Neural progenitor cell (in vitro differentiated cells): ENCODE results near the gene SNTG2. TPM values are rescaled to one million over a fixed set of nuclear protein-coding genes. Genes with fewer than 3 reads are reported as not detected.

Experiments
- DNase-seq: peaks from one replicate; pipeline ENCODE4 v3.0.0-alpha.2; 2016; ENCODE audit warnings: low spot score
- H2AFZ ChIP-seq: fragments of 200-600 bp; sonication (generic); replicated peaks from 2 replicates; pipeline ENCODE4 v1.6.1; 2016; ENCODE audit warnings: antibody characterized with exemption
- H3F3A ChIP-seq: fragments of 200-600 bp; sonication (generic); 2 replicates; pipeline ENCODE4 v1.6.1; 2016; ENCODE audit warnings: antibody characterized with exemption, low read depth
- H3K27ac ChIP-seq: fragments of 200-600 bp; sonication (generic); 2 replicates; pipeline ENCODE4 v1.5.1; 2016; ENCODE audit warnings: mild to moderate bottlenecking
- H3K27me3 ChIP-seq: fragments of 200-600 bp; sonication (generic); 2 replicates; pipeline ENCODE4 v1.6.1; 2016; ENCODE audit warnings: mild to moderate bottlenecking, moderate library complexity
- H3K36me3 ChIP-seq: fragments of 200-600 bp; sonication (generic); 2 replicates; pipeline ENCODE4 v1.5.1; 2016
- H3K4me1 ChIP-seq: fragments of 200-600 bp; sonication (generic); 2 replicates; pipeline ENCODE4 v1.6.1; 2016; ENCODE audit warnings: mixed run types
- H3K4me2 ChIP-seq: fragments of 200-600 bp; sonication (generic); 2 replicates; pipeline ENCODE4 v1.6.1; 2016
- H3K4me3 ChIP-seq: fragments of 200-600 bp; sonication (generic); 2 replicates; pipeline ENCODE4 v1.5.1; 2016
- H3K79me2 ChIP-seq: fragments of 200-600 bp; sonication (generic); 2 replicates; pipeline ENCODE4 v1.6.1; 2016; ENCODE audit warnings: low read depth
- H3K9ac ChIP-seq: fragments of 200-600 bp; sonication (generic); 2 replicates; pipeline ENCODE4 v1.6.1; 2016
- H3K9me3 ChIP-seq: fragments of 200-600 bp; sonication (generic); 2 replicates; pipeline ENCODE4 v1.5.1; 2016; ENCODE audit warnings: low read depth
- H4K20me1 ChIP-seq: fragments of 200-600 bp; sonication (generic); 2 replicates; pipeline ENCODE4 v1.6.1; 2016; ENCODE audit warnings: low read depth
- H3K27ac Mint-ChIP-seq: 3 replicates; pipeline ENCODE4 v1.8.0; 2021; ENCODE audit warnings: mixed read lengths
- H3K27me3 Mint-ChIP-seq: 2 replicates; pipeline ENCODE4 v1.8.0; 2022; ENCODE audit warnings: low read depth, mild to moderate bottlenecking, inconsistent platforms, moderate library complexity, mixed read lengths; ENCODE audit not compliant: insufficient read depth
- H3K36me3 Mint-ChIP-seq: 3 replicates; pipeline ENCODE4 v1.8.0; 2021; ENCODE audit warnings: mixed read lengths
- H3K4me1 Mint-ChIP-seq: 3 replicates; pipeline ENCODE4 v1.8.0; 2021; ENCODE audit warnings: mixed read lengths
- H3K4me3 Mint-ChIP-seq: 3 replicates; pipeline ENCODE4 v1.8.0; 2021; ENCODE audit warnings: mild to moderate bottlenecking, moderate library complexity, mixed read lengths
- H3K9me3 Mint-ChIP-seq: 3 replicates; pipeline ENCODE4 v1.8.0; 2020; ENCODE audit warnings: mixed read lengths
- EZH2 ChIP-seq: fragments of 200-600 bp; sonication (generic); IDR thresholded peaks from 2 replicates; pipeline ENCODE4 v1.6.1; 2017; ENCODE audit warnings: antibody characterized with exemption, mild to moderate bottlenecking, moderate library complexity
- EZH2phosphoT487 ChIP-seq: fragments of 200-600 bp; sonication (generic); IDR thresholded peaks from 2 replicates; pipeline ENCODE4 v1.6.1; 2017; ENCODE audit warnings: antibody characterized with exemption
- total RNA-seq: library from RNA; depleted of rRNA; stranded (reverse); fragments of >200 nt; gene quantifications from 2 replicates; pipeline ENCODE4 v1.2.3, GENCODE V29; 2015; ENCODE audit warnings: low replicate concordance
- TF ChIP-seq, protein P1 (sequence below): fragments of 200-600 bp; sonication (generic); IDR thresholded peaks from 2 replicates; pipeline ENCODE4 v1.5.1; 2017; ENCODE audit warnings: antibody characterized with exemption, mild to moderate bottlenecking

Gene SNTG2
- total RNA-seq, 1 donor from 2014 or later, result 1.1 TPM

DNA sequence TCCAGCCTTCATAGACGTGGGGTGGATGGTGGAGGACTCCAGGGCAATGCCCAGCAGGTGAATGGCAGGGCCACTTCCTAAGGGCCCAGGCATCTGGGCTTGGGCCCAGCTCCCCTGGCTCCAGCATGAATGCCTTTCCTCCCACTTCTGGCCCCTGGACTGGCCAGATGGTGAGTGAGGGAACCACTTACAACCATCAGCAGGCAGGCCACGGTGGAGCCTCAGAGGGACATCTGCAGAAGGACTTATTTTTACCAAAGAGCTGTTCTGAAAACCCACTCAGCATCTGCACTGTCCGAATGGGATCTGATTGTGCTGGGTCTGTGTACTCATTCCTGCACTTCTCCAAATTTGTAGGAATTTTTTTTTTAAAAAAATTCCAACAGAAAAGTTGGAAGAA is 69.6 kb downstream of the SNTG2 start:
- no peaks in the 10 kb centered on the region for H3K4me1 ChIP-seq
- H4K20me1 ChIP-seq, result no peaks in the 10 kb centered on the region
- Mint-ChIP-seq H3K27ac (no peak overlapping the region), H3K36me3 (no peaks in the 10 kb centered on the region), H3K4me3 (no peak overlapping the region), H3K4me1 (peaks cover 7% of the 10 kb centered on the region), H3K9me3 (peaks cover 6% of the 10 kb centered on the region), H3K27me3 (peaks cover 10% of the 10 kb centered on the region)
- H3K9me3 ChIP-seq, result no peaks in the 10 kb centered on the region
- H3K9ac ChIP-seq, result no peak overlapping the region
- no peak for DNase-seq
- H3K4me2 ChIP-seq, result no peak overlapping the region
- no peak overlapping the region for H3K27ac ChIP-seq
- H2AFZ ChIP-seq, result no peak overlapping the region
- no peaks in the 10 kb centered on the region for H3K27me3 ChIP-seq
- no peak for TF ChIP-seq EZH2phosphoT487
- TF ChIP-seq EZH2, result no peak
- TF ChIP-seq, protein P1, sequence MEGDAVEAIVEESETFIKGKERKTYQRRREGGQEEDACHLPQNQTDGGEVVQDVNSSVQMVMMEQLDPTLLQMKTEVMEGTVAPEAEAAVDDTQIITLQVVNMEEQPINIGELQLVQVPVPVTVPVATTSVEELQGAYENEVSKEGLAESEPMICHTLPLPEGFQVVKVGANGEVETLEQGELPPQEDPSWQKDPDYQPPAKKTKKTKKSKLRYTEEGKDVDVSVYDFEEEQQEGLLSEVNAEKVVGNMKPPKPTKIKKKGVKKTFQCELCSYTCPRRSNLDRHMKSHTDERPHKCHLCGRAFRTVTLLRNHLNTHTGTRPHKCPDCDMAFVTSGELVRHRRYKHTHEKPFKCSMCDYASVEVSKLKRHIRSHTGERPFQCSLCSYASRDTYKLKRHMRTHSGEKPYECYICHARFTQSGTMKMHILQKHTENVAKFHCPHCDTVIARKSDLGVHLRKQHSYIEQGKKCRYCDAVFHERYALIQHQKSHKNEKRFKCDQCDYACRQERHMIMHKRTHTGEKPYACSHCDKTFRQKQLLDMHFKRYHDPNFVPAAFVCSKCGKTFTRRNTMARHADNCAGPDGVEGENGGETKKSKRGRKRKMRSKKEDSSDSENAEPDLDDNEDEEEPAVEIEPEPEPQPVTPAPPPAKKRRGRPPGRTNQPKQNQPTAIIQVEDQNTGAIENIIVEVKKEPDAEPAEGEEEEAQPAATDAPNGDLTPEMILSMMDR, result no peak
- H3K4me3 ChIP-seq, result no peak overlapping the region
- H3F3A ChIP-seq, result no peaks in the 10 kb centered on the region
- H3K79me2 ChIP-seq, result no peaks in the 10 kb centered on the region
- H3K36me3 ChIP-seq, result no peaks in the 10 kb centered on the region

DNA sequence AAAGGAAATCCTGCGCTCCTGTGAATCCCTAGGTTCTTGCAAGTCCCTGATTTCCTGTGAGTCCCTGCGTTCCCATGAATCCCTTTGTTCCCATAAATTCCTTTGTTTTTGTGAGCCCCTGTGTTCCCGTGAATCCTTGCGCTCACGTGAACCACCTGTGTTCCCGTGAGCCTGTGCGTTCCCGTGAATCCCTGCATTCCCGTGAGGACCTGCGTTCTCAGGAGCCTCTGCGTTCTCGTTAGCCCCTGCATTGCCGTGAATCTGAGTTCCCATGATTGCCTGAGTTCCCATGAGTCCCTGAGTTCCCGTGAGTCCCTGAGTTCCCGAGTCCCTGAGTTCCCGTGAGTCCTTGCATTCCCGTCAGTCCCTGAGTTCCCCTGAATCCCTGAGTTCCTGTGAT is 71.5 kb downstream of the SNTG2 start:
- H3K4me1 Mint-ChIP-seq, result peaks cover 5% of the 10 kb centered on the region
- Histone ChIP-seq H2AFZ (no peak overlapping the region), H3K4me1 (no peaks in the 10 kb centered on the region), H3K27me3 (no peaks in the 10 kb centered on the region), H3K9ac (no peak overlapping the region), H3K9me3 (no peaks in the 10 kb centered on the region), H3K36me3 (no peaks in the 10 kb centered on the region), H4K20me1 (no peaks in the 10 kb centered on the region), H3F3A (no peaks in the 10 kb centered on the region), H3K4me2 (no peak overlapping the region), H3K79me2 (no peaks in the 10 kb centered on the region), H3K27ac (no peak overlapping the region), H3K4me3 (no peak overlapping the region)
- TF ChIP-seq EZH2 (no peak), EZH2phosphoT487 (no peak)
- TF ChIP-seq, protein P1, result no peak
- no peaks in the 10 kb centered on the region for H3K36me3 Mint-ChIP-seq
- peaks cover 6% of the 10 kb centered on the region for H3K9me3 Mint-ChIP-seq
- H3K27me3 Mint-ChIP-seq, result peaks cover 12% of the 10 kb centered on the region
- H3K4me3 Mint-ChIP-seq, result no peak overlapping the region
- DNase-seq, result peak; percentile 12
- H3K27ac Mint-ChIP-seq, result no peak overlapping the region

DNA sequence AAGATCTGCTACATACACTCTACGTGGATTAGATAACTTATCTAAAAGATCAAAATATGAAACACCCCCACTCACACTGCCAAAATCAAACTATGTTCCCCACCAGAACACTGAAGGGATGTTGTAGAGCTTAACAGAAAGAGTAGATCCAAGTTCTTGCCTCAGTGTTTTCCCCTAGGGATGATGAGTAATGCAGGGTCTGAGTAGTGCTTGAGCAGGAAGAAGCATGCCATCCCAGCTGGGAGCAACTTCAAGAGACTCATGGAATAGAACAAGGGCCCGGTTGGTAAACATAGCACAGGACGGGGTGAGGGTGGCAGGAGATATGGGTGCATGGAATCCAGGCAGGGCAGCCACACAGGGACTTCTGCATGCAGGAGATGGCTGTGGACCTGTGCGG is 74.3 kb downstream of the SNTG2 start:
- H3K79me2 ChIP-seq, result no peaks in the 10 kb centered on the region
- no peak overlapping the region for H2AFZ ChIP-seq
- peaks cover 4% of the 10 kb centered on the region for H3K27me3 Mint-ChIP-seq
- no peaks in the 10 kb centered on the region for H3K36me3 Mint-ChIP-seq
- H3K36me3 ChIP-seq, result no peaks in the 10 kb centered on the region
- no peak overlapping the region for H3K4me3 ChIP-seq
- H3K27ac Mint-ChIP-seq, result no peak overlapping the region
- H3K27me3 ChIP-seq, result no peaks in the 10 kb centered on the region
- TF ChIP-seq EZH2phosphoT487 (no peak), EZH2 (no peak)
- TF ChIP-seq, protein P1, result no peak
- H3K4me3 Mint-ChIP-seq, result no peak overlapping the region
- no peak overlapping the region for H3K27ac ChIP-seq
- H3K4me1 ChIP-seq, result no peaks in the 10 kb centered on the region
- no peak overlapping the region for H3K9ac ChIP-seq
- DNase-seq, result no peak
- H3K4me2 ChIP-seq, result no peak overlapping the region
- peaks cover 6% of the 10 kb centered on the region for H3K9me3 Mint-ChIP-seq
- no peaks in the 10 kb centered on the region for H4K20me1 ChIP-seq
- no peaks in the 10 kb centered on the region for H3K9me3 ChIP-seq
- no peaks in the 10 kb centered on the region for H3K4me1 Mint-ChIP-seq
- no peaks in the 10 kb centered on the region for H3F3A ChIP-seq

DNA sequence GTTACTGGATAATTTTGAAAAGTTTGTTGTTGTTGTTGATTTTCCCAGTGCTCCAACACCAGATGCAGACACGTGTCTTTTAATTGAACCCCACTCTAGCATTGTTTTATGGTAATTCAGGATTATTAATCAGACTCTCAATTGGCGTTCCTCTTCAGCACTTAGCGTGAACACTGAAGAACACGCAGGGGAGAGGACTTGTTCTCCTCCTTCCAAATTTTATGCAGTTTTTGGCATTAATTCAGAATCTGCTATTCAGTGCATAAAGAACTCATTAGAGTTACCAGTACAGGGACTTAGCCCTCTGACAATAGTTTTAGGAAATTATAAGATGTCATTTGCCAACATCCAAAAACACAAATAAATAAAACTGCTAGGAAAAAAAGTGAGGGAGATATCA is 75.5 kb downstream of the SNTG2 start:
- Mint-ChIP-seq H3K27me3 (peaks cover 4% of the 10 kb centered on the region), H3K36me3 (no peaks in the 10 kb centered on the region), H3K4me1 (no peaks in the 10 kb centered on the region), H3K9me3 (peaks cover 6% of the 10 kb centered on the region), H3K27ac (no peak overlapping the region), H3K4me3 (no peak overlapping the region)
- H3K9ac ChIP-seq, result no peak overlapping the region
- no peaks in the 10 kb centered on the region for H3K79me2 ChIP-seq
- no peak overlapping the region for H3K4me3 ChIP-seq
- no peak overlapping the region for H3K4me2 ChIP-seq
- H3K27ac ChIP-seq, result no peak overlapping the region
- no peaks in the 10 kb centered on the region for H4K20me1 ChIP-seq
- DNase-seq, result no peak
- TF ChIP-seq, protein P1, result no peak
- TF ChIP-seq EZH2, result no peak
- no peak for TF ChIP-seq EZH2phosphoT487
- H3K27me3 ChIP-seq, result no peaks in the 10 kb centered on the region
- H3K9me3 ChIP-seq, result no peaks in the 10 kb centered on the region
- no peak overlapping the region for H2AFZ ChIP-seq
- no peaks in the 10 kb centered on the region for H3F3A ChIP-seq
- H3K4me1 ChIP-seq, result no peaks in the 10 kb centered on the region
- no peaks in the 10 kb centered on the region for H3K36me3 ChIP-seq
